ENCODE measurements around the gene SPTLC3.

SPTLC3 gene

DNA sequence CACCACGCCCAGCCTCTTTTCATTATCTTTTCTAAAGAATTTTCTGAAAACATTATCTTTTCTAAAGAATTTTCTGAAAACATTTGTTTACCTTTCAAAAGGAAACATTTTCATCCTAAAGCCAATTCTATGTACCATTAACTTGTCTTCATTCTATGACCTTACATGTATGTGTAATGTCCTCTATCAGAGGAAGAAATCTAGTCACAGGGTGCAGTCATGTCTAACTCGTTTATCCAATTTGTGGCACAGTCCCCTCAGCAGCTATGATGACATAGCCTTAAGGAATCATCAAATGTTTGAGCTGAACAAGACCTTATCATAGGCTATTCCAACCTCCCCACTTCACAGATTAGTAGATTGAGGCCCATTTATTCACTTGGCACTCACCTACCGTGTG, 21.5 kb upstream of the SPTLC3 start:
- no peak for DNase-seq

DNA sequence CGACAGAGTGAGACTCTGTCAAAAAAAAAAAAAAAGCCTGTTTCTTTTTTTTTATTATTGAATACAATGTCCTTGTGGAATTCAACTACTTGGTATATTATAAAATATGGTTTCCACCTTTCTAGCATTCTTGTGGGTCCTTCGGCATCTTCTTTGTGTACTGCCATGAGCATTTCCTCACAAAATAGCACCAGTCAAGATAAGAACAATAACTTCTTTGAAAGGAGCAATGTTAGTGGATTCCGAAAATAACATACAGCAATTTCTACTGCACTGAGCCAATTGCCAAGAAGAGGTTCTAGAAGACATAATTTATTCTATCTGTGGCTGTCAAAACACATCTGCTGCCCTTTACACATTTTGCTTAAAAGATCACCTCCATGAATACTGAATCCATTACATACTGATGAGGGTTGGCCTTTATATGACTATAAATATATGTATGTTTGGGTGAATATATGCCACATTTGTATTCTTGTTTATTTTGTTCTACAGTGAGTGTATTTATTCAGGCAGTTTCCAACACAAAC, 19.1 kb upstream of the SPTLC3 start:
- DNase-seq, result no peak

DNA sequence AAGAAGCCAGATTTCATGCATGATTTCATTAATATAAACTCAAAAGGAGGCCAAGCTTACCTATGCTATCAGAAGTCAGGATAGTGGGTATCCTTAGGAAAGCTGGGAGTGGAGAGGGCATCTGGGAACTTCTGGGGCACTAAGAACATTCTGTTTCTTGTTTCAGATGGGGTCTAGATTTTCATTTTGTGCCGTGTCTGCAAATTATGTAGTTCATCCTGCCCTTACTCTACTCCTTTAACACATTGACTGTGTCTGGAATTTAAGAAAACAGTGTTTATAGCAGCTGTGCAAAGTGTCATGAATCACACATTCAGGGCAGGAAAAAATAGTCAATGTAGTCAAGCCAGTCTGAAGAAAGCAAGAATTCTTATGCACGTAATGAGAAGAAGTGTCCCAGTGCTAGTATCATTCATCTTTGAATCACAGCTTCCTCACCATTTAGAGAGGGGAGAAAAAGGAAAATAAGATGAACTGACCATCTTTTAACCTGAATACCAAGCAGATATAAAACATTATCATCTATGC, 11.6 kb upstream of the SPTLC3 start:
- no peak for DNase-seq

DNA sequence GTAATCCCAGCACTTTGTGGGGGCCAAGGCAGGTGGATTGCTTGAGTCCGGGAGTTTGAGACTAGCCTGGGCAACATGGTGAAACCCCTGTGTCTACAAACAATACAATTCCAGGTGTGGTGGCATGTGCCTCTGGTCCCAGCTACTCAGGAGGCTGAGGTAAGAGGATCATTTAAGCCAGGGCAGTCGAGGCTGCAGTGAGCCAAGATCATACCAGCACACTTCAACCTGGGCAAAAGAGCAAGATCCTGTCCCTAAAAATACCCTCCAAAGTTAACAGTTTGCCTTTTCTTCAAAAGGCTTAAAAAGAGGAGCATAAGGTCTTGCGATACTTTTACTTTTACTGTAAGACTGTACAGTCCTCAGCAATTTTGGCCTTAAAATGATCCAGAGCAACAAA, 10.7 kb upstream of the SPTLC3 start:
- no peak for DNase-seq

DNA sequence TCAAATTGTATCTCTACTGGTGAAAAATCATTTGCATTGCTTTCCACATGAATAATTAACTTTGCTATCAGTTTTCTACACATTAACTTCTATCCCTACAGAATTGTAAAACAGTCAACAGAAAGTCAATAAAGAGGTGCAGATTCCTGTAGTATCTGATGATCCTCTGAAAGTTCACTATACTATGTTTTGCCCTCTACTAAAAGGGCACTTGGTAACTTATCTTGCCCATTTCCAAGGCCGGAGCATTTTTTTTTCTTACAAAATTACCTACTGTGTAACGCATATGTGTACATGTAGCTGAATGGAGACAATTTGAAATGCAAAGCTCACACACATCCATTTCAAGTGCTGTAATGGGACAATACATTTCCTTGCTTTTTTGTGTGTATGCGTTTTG, 9.6 kb upstream of the SPTLC3 start:
- no peak for DNase-seq

DNA sequence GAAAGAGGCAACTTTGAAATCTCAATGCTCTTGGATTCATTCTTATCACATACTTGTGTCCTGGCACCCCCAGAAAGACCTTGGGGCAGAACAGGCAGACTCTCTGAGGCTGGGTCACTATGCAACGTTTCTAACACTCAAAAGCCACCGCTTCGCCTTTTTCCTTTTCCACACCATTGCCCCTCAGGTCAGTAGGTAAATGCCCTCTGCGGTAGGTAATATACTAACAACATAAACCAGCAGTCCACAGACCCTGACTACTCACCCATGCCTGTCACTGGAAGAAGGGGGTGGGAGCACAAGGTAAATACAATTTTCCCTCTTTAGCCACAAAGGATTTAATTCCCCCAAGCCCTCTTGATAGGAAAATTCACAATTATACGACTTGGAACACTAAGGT, 6.5 kb upstream of the SPTLC3 start:
- DNase-seq, result no peak

DNA sequence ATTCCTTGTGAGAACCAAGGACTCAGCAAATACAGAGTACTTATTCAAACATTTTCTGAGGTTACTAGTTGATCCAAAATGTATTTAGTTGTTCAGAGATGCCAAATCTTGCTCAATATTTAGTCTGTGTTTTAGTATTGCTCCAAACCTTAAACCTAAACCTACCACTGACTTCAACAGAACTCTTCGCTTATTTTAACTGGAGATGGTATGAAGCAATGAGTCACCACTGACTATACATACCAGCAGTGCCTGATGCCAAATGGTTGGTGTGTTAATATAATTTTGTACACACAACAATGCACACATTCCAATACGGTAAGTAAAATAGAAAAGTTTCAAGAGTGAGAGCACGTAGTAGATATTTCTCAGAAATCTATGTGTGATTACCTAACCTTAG, 1.9 kb upstream of the SPTLC3 start:
- no peak for DNase-seq

DNA sequence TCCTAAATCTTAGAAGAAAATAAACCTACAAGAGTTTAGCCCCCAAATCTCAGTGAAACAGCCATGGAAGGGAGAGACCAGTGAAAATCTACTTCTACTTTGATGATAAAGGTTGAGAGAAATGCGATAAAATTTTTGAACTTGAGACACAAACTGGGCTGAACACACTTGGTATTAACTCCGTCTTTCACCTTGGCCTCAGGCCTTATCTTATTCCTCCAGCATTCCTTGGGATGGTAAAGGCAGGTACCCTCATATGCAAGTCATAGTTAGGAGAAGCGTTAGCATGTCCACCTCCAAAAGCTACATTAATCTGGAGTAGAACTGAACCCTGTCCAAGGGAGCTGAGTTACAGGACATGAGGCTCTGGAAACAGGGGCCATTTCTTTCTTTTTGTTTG, 1.2 kb upstream of the SPTLC3 start:
- no peak for DNase-seq

DNA sequence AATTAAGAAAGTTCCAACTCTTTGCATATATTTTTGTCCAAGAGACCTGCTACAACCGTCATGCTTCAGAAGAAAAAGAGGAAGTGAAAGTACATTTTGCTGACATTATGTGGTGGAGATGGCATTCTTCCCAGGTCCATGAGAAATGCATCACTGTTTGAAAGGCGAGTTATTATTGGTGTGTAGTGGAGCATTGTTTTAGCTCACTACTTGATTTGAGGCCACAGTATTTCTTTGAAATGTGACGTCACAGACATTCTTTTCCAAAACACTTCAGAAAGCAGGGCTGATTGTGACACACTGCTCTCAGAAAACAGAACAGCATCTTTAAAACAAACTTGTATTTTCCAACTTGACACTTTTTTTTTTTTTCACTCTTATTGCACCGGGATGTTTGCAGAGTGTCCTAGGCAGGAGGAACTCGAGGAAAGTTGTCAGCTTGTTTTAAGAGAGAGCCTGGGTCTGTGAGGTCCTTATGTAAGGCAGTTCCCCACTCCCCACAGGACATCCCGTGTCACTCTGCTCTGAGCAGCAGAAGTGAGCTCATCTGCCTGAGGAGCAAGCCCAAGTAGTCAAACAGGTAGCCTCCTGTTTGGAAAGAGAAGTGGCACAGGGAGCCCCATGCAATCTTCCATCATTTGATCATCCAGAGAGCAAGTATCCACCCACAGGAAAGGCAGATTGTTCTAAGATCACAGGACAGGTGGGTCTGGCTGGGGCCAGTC, 1.1 kb downstream of the SPTLC3 start:
- DNase-seq, result no peak

DNA sequence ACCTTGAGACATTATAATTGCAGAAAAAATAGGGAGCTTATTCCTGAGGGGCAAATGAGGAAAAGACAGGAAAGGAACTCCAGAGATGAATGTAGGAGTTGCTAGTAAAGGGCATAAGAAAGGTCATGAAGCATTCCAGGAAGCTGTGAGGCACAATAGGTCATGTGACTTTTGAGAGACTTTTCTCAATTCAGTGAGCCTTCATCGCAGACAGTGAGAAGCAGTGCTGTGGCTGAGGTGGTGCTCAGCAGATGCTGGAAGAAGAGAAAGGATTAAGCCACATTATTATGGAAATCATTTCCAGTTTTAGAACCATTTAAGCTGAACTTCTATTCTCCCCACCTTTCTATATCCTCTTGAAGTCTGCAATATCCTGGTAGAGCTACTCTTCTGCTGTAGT, 4.1 kb downstream of the SPTLC3 start:
- DNase-seq, result no peak

DNA sequence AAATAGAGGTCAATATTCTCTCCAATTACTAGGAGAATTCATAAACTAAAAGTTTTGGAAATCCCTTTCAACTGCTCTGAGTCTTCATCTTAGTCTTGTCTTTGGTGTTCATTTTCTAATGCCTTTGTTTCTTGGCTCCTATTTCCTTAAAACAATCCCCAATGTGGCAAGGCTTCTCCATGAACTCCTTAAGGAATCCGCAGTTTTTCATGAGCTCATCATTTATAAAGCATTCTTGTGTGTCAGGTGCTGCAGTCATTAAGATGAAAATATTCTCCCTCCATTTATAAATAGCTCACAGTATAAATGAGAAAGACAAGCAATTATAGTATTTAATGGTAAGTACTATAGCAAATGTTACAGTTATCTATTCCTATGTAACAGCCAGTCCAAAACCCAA, 4.6 kb downstream of the SPTLC3 start:
- no peak for DNase-seq

DNA sequence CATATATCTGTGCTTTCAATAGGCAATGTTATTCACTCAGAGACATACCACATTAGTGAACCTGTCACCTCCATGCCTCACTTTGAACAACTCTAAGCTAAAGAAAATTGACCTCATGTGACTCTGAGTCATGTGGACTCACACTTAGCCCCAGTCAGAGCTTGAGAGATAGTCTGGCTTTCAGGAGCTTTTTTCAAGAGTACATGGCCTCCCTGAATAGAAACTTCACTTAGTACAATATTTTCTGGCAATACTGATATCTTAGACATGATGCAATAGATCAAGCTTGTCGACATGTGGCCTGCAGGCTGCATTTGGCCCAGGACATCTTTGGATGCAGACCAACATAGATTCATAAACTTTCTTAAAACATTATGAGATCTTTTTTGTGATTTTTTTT, 8.5 kb downstream of the SPTLC3 start:
- no peak for DNase-seq

DNA sequence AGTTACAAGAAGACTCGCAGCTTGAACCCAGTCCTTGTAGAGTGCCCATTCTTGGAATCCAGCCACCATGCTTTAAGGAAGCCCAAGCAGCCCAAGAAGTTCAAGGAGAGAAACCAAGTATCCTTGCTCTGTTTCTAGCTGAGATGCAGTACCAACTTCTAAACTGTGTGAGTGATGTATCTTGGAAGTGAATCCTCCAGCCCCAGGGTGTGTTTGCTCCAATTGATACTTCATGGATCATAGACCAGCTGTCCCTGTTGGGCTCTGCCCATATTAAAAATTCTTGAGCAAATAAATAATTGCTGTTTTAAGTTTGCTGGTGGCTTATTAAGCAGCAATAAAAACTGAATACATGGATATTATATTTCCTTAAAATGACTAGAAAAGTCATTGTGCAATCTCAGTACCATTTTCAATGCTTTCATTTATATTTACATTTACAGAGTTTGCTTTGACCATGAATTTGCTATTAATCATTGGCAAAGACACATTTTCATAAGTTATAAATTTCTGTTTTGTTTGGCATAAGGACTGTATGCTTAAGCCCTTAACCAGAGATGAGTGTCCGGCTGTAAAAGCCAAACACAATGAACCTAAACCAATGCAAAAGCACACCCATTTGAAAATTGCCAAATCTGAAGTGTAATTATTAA, 9.2 kb downstream of the SPTLC3 start:
- DNase-seq, result peak; percentile 26

DNA sequence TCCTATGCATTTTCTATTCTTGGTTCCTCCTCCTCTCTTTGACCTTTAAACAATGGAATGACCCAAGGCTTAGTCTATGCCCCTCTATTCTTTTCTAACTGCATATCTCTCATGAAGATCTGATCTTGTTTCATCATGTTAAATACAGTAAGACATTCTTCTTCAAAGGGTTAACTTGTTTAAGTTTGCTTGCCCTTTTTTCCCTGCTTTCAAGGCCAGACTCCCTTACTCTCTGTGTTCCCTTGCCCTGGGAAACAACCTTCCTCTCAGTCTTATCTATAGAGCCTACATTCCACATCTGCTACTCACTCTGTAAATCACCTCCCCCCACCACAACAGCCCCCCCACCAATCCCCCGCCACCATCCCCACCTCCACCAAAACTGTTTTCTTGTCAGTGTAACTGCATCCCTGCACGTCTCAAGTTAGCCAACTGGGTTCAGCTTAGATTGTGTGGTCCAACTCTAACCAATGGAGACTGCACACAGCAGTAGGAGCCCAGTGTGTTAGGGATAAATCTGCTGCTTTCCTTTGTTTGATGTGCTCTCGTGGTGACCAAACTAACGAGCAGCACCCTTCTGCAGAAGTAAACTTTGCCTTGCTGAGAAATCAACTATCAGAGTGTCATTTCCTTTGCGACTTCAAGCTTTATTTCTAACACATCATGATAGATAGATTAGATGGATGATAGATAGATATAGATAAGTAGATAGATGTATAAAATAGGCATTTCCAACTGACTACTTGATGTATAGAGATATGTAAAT, 12.6 kb downstream of the SPTLC3 start:
- no peak for DNase-seq

DNA sequence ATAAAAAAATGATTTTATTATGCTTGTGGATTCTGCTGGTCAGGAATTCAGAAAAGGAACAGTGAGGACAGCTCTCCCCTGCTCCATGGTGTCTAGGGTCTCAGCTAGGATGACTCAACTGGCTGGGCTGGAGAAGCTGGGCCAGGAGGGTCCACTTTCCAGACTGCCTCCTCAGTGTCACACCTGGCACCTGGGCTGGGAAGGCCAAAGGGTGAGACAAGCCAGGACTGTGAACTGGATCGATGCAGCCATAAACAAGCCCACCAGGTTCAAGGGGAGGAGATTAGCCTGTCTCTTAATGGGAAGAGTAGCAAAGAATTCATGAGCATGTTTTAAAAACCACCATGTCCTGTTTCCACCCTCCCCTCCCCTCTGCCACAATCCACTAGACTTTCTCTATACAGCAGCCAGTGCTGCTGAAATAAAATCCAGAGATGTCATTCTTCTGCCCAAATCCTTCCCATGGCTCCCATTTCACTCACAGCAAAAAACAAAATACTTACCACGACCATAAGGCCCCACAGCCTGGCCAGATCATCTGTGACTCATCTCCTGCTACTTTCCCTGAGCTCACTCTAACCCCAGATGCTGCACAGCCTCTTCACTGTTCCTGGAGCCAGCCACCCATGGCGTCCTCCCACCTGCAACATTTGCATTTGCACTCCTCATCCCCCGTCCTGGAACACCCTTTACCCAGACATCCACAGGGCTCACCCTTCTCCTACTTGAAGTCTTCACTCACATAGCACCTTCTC, 13.8 kb downstream of the SPTLC3 start:
- DNase-seq, result no peak

DNA sequence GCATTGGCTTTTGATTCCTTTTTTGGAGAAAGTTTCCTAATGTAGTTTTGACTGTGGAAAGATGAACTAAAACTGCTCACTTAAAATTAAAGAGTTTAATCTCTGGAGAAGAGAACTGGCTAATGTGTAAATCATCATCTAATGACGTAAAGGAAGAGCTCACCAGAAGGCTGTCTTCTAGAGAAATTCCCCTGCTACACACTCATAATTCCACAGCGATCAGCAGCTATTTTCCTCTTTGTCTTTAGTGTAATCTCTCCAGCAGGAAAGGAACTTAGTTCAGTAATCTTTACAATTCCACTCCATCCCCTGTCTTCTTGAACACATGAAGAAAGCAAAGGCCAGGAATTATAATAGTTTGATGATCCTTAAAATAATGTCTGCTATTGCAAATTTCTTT, 15.8 kb downstream of the SPTLC3 start:
- no peak for DNase-seq

DNA sequence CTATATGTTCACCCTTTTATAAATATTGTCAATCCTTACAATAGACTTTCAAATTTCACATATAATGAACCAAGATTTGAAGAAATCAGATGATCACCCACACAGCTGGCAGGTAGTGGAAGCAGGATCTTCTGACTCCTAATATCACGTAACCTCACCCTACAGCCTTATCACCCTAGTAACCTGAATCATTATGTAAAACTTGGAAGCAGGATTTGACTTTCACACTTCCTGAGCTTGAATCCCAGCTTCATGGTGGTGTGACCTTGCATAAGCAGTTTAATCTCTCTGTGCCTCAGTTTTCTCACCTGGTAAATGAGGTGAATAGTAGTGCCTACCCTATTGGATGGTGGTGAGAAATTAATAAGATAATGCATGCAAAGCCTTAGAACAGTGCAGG, 16.4 kb downstream of the SPTLC3 start:
- DNase-seq, result no peak

DNA sequence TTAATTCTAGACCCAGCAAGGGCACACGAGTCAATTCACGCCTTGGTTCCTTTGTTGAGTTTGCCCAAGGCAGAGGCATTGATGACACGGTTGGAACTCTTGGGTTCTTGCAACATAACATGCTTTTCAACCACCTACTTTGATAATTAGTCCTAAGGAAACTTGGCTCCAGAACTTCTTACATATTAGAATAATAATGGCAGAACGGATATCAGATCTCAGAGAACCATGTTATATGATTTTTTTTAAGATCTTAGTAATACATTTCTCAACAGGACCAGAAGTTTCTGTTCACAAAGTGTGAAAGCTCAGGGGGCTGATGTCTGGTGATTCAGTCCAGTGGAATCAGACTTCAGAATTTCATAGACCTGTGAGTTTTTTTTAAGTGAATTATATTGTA, 19.2 kb downstream of the SPTLC3 start:
- DNase-seq, result no peak

DNA sequence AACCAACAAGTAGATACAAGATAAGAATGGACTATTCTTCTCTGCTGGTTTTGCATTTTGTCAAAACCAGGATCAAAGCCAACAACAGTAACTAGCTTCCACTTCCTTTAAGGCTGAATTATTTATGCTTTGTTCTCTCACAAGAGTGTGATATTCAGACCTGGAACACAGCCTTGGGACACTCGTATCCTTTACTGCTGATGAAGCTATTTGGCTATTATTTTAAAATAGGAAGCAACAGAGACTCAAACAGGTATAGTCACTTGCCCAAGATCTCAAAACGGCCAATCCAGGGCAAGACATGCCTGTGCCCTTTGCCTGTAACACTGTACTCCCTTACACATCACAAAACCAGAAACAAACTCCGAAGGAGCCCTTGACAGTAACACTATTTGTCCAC, 19.9 kb downstream of the SPTLC3 start:
- no peak for DNase-seq

DNA sequence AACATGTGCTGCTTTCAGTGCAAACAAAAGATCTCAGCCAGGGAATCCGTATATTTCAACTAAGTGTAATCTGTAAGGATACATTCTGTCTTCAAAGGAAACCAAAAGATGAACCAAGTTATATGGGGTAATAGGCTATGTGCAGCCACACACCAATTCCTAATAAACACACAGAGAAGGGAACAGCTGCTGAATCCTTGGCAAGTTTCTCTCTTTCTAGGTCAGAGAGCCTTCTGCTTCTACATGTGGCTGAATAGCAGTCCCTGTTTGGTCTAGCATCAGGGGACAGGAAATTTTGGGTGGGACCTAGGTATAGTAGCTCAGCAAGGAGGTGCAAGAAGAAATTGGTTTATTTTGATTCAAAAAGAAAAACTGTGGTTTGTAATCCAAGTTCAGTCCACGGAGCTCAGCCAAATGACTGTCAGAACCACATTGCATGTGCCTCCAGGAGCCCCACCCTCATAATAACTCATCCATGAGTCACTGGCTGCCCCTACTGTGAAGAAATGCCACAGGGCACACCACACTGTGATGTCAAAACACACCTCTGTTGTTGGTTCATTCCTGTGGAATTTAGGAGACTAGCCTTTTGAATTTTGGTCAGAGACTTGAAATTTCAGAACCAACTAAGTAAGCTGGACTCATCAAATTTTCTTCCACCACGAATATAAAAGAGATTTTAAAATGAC, 21.1 kb downstream of the SPTLC3 start:
- DNase-seq, result no peak

DNA sequence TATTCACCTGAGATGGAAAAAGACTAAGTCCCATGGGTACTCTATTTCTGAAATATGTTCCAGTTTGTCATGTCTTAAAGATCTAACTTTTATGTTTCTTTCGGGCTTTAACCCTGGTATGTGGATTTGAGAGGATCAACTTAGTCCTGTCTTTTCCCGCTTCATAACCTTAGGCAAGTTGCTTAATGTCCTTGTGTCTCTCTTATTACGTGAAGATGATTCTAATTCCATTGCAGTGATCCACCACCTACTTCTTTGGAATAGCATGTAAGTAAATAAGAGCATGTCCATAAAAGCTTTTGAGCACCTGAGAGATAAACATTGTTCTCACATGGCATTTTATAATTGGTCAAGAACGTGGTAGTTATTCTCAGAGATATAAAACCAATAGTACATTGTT, 23.0 kb downstream of the SPTLC3 start:
- DNase-seq, result no peak

DNA sequence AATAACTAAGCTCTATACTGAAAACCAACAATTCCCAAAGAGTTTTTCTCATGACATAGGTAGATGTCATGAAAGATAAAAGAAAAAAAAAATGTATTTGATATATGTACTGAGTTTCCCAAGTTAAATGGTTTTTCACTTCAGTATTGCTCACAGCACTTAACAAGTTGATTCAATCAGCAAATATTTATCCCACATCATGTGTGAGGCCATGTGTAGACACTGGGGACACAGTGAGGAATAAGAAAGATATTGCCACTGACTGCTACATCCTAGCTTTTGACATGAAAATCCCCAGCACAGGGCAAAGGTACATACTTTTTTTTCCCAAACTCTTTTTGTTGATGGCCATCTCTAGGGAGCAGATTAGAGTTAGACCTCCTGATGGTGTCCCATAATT, 25.3 kb downstream of the SPTLC3 start:
- no peak for DNase-seq
